Medulla oblongata (tissue), 1 donor: Measurements from ENCODE around the gene EPHA4.

Experiments
- DNase-seq: peaks from one replicate; pipeline ENCODE4 v3.0.0-alpha.2; 2015; ENCODE audit errors: extremely low spot score

The EPHA4 gene

GRCh38 chr2:221392228-221392881 is 179.7 kb downstream of the EPHA4 start:
- no peak for DNase-seq

GRCh38 chr2:221390878-221391277 is 181.2 kb downstream of the EPHA4 start:
- DNase-seq: no peak

GRCh38 chr2:221389904-221390303 is 182.2 kb downstream of the EPHA4 start:
- DNase-seq: no peak

GRCh38 chr2:221389421-221389820 is 182.7 kb downstream of the EPHA4 start:
- no peak for DNase-seq

GRCh38 chr2:221388891-221389290 is 183.2 kb downstream of the EPHA4 start:
- DNase-seq: no peak

GRCh38 chr2:221385716-221386115 is 186.4 kb downstream of the EPHA4 start:
- no peak for DNase-seq

GRCh38 chr2:221381928-221382488 is 190.1 kb downstream of the EPHA4 start:
- DNase-seq: no peak

- no peak for DNase-seq
These were observed 191.4 kb downstream of the EPHA4 start for GRCh38 chr2:221380686-221381085.

GRCh38 chr2:221380062-221380461 is 192.0 kb downstream of the EPHA4 start:
- DNase-seq: no peak

- no peak for DNase-seq
These were observed 194.5 kb downstream of the EPHA4 start for GRCh38 chr2:221377597-221377996.

GRCh38 chr2:221377066-221377465 is 195.0 kb downstream of the EPHA4 start:
- no peak for DNase-seq

- no peak for DNase-seq
These were observed 197.9 kb downstream of the EPHA4 start for GRCh38 chr2:221374234-221374633.

GRCh38 chr2:221372907-221373306 is 199.2 kb downstream of the EPHA4 start:
- no peak for DNase-seq

GRCh38 chr2:221372159-221372884 is 199.8 kb downstream of the EPHA4 start:
- no peak for DNase-seq

GRCh38 chr2:221371347-221371746 is 200.8 kb downstream of the EPHA4 start:
- no peak for DNase-seq

- no peak for DNase-seq
These were observed 201.3 kb downstream of the EPHA4 start for GRCh38 chr2:221370857-221371211.

- no peak for DNase-seq
These were observed 201.8 kb downstream of the EPHA4 start for GRCh38 chr2:221370076-221370856.
